Gastrocnemius medialis (tissue), 4 donors: ENCODE results near the gene LRRC4C. TPM values are rescaled to one million over a fixed set of nuclear protein-coding genes. Genes with fewer than 3 reads are reported as not detected.

ENCODE experiments used
- ATAC-seq, 2 donors: fragments of 150-250 bp; one replicate each; pipeline ENCODE4 v1.9.1; 2016
- DNase-seq, 2 donors: peaks; one replicate each; pipeline ENCODE4 v3.0.0-alpha.2; 2019
- H3K27ac ChIP-seq, 4 donors: fragments of 200-600 bp; sonication (generic); 1 replicate in 1 of 4; 2 replicates in 3 of 4; pipeline ENCODE4 v1.5.1; 2016 to 2018; ENCODE audit warnings: mild to moderate bottlenecking in 2 of 4, moderate library complexity in 1 of 4
- H3K27me3 ChIP-seq, 3 donors: fragments of 200-600 bp; sonication (generic) in 2 of 3; 1 replicate in 1 of 3; 2 replicates in 2 of 3; pipeline versions ENCODE4 v1.5.1 to v1.6.0; 2016 to 2019; ENCODE audit warnings: mild to moderate bottlenecking in 1 of 3, moderate library complexity in 1 of 3
- H3K36me3 ChIP-seq, 2 donors: fragments of 200-600 bp; sonication (generic) in 1 of 2; one replicate each; pipeline ENCODE4 v1.5.1; 2017 to 2018
- H3K4me1 ChIP-seq, 2 donors: fragments of 200-600 bp; sonication (generic) in 1 of 2; one replicate each; pipeline ENCODE4 v1.5.1; 2016 to 2017; ENCODE audit warnings: mild to moderate bottlenecking in 2 of 2
- H3K4me3 ChIP-seq, 4 donors: fragments of 200-600 bp; sonication (generic) in 3 of 4; 1 replicate in 1 of 4; 2 replicates in 3 of 4; pipeline ENCODE4 v1.5.1; 2016 to 2019; ENCODE audit warnings: mild to moderate bottlenecking in 2 of 4
- H3K9me3 ChIP-seq, 3 donors: fragments of 200-600 bp; sonication (generic) in 2 of 3; 1 replicate in 1 of 3; 2 replicates in 2 of 3; pipeline ENCODE4 v1.5.1; 2016 to 2019
- CTCF ChIP-seq, 5 experiments: fragments of 450-650 bp in 3 of 5; fragments of 200-600 bp in 2 of 5; sonication (generic) in 2 of 5; IDR thresholded peaks in 4 of 5; conservative IDR thresholded peaks in 1 of 5; 1 replicate in 4 of 5; 2 replicates in 1 of 5; pipeline ENCODE4 v1.5.1; 2016 to 2019; ENCODE audit warnings: antibody characterized with exemption in 5 of 5, mild to moderate bottlenecking in 3 of 5, moderate library complexity in 3 of 5
- POLR2A ChIP-seq, 2 donors: fragments of 450-650 bp; IDR thresholded peaks; one replicate each; pipeline ENCODE4 v1.6.1; 2017; ENCODE audit warnings: antibody characterized with exemption in 2 of 2, mild to moderate bottlenecking in 2 of 2, moderate library complexity in 2 of 2
- in situ Hi-C, 4 donors: fragments of 200-750 bp; cut with MboI; loops; one replicate each; pipeline versions ENCODE4 v1.15.0 to v1.8.0; 2017; ENCODE audit warnings: low sequenced_read_pairs in 4 of 4
- intact Hi-C: fragments of 100-400 bp; cut with DNase I; formaldehyde crosslinking; loops from one replicate; pipeline ENCODE4 v1.15.1; 2023; ENCODE audit warnings: low total_unique reads
- total RNA-seq, 4 donors: library from RNA; depleted of rRNA; stranded (reverse); fragments of >200 nt; gene quantifications; one replicate each; pipeline versions ENCODE4 v1.1.0 to v1.2.3, GENCODE V29; 2016

LRRC4C gene
- total RNA-seq, 4 donors from 2014 or later, result 0.15 to 0.59 (median 0.24) TPM; not detected in 1

- no peak for ATAC-seq
- H3K27me3 ChIP-seq, result peaks cover 0 to 8% (median 4%) of the 10 kb centered on the region in 3 donors
- intact Hi-C loops (no loop called here), in situ Hi-C loops (no loop called here)
- no peaks in the 10 kb centered on the region for H3K9me3 ChIP-seq
- H3K4me1 ChIP-seq, result no peaks in the 10 kb centered on the region
- DNase-seq, result no peak
- no peaks in the 10 kb centered on the region for H3K36me3 ChIP-seq
- H3K4me3 ChIP-seq, result no peak overlapping the region
- TF ChIP-seq POLR2A (IDR thresholded peaks at IDR 0.05) (no peak), CTCF (IDR thresholded peaks at IDR 0.05 in 4 of 5, conservative IDR thresholded peaks at IDR 0.05 in 1 of 5) (no peak)
- no peak overlapping the region for H3K27ac ChIP-seq
Observed at GRCh38 chr11:40294741-40295140, 1164.7 kb downstream of the LRRC4C start.

GRCh38 chr11:40294349-40294735, 1165.1 kb downstream of the LRRC4C start:
- H3K9me3 ChIP-seq, result no peaks in the 10 kb centered on the region
- no peak for ATAC-seq
- in situ Hi-C loops, result no loop called here
- H3K4me1 ChIP-seq, result no peaks in the 10 kb centered on the region
- DNase-seq, result no peak
- peaks cover 0 to 8% (median 4%) of the 10 kb centered on the region in 3 donors for H3K27me3 ChIP-seq
- H3K36me3 ChIP-seq, result no peaks in the 10 kb centered on the region
- no peak overlapping the region for H3K27ac ChIP-seq
- intact Hi-C loops, result no loop called here
- TF ChIP-seq POLR2A (IDR thresholded peaks at IDR 0.05) (no peak), CTCF (IDR thresholded peaks at IDR 0.05 in 4 of 5, conservative IDR thresholded peaks at IDR 0.05 in 1 of 5) (no peak)
- peak overlapping the region in 1 of 4 donors; percentile 47 for H3K4me3 ChIP-seq

GRCh38 chr11:40293655-40294348, 1165.7 kb downstream of the LRRC4C start:
- ATAC-seq, result peak; percentile 78 to 79

GRCh38 chr11:40292721-40293508, 1166.5 kb downstream of the LRRC4C start:
- peak overlapping the region in 3 of 4 donors; percentile 34 to 62 (median 50) for H3K27ac ChIP-seq
- H3K9me3 ChIP-seq, result no peaks in the 10 kb centered on the region
- intact Hi-C loops (no loop called here), in situ Hi-C loops (no loop called here)
- no peak for ATAC-seq
- DNase-seq, result no peak
- H3K36me3 ChIP-seq, result no peaks in the 10 kb centered on the region
- peak overlapping the region; percentile 20 to 49 (median 42) for H3K4me3 ChIP-seq
- TF ChIP-seq POLR2A (IDR thresholded peaks at IDR 0.05) (no peak), CTCF (IDR thresholded peaks at IDR 0.05 in 4 of 5, conservative IDR thresholded peaks at IDR 0.05 in 1 of 5) (no peak)
- peaks cover 0 to 8% (median 4%) of the 10 kb centered on the region in 3 donors for H3K27me3 ChIP-seq
- no peaks in the 10 kb centered on the region for H3K4me1 ChIP-seq

More at GRCh38 chr11:40293655-40294348, 1165.7 kb downstream of the LRRC4C start:
- peak in 4 of 5 experiments; percentile 38 to 57 (median 46) for TF ChIP-seq CTCF (IDR thresholded peaks at IDR 0.05 in 4 of 5, conservative IDR thresholded peaks at IDR 0.05 in 1 of 5)
- TF ChIP-seq POLR2A (IDR thresholded peaks at IDR 0.05), result peak in 1 of 2 donors; percentile 24
- Histone ChIP-seq H3K4me1 (no peaks in the 10 kb centered on the region), H3K9me3 (no peaks in the 10 kb centered on the region), H3K4me3 (peak overlapping the region; percentile 38 to 49 (median 46)), H3K27me3 (peaks cover 0 to 8% (median 4%) of the 10 kb centered on the region in 3 donors), H3K27ac (peak overlapping the region; percentile 34 to 62 (median 49)), H3K36me3 (no peaks in the 10 kb centered on the region)
- DNase-seq, result peak; percentile 4 to 19
- in situ Hi-C loops, result no loop called here
- intact Hi-C loops, result no loop called here
